Measurements from ENCODE around the gene EPHB1.

EPHB1 gene

DNA sequence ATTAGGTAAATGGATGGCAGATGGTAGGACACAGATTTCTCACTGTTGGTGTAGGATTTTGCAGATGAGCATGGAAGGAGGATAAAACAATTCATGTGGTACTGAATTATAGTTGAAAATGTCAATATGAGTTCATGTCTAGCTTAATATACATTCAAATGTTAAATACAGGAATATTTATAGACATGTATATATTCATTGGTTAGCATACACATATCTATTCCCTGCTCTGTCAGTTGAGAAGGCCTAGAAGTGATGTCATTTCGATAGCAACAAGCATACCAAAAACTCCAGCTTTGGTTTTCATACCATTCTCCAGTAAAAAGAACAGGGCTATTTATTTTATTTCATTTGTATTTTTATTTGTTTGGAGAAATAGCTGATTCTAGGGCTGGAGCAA, 497.1 kb downstream of the EPHB1 start:
- no peaks in the 10 kb centered on the region for H3K27me3 Mint-ChIP-seq (ENCODE audit: low read depth)
- no peak overlapping the region for H3K4me3 Mint-ChIP-seq
- DNase-seq (ENCODE audit: low spot score), result no peak
- no peak overlapping the region for H3K27ac Mint-ChIP-seq
- no peaks in the 10 kb centered on the region for H3K36me3 Mint-ChIP-seq (ENCODE audit: low read depth)
- no peaks in the 10 kb centered on the region for H3K9me3 Mint-ChIP-seq
- no peaks in the 10 kb centered on the region for H3K4me1 Mint-ChIP-seq (ENCODE audit: low read depth)

DNA sequence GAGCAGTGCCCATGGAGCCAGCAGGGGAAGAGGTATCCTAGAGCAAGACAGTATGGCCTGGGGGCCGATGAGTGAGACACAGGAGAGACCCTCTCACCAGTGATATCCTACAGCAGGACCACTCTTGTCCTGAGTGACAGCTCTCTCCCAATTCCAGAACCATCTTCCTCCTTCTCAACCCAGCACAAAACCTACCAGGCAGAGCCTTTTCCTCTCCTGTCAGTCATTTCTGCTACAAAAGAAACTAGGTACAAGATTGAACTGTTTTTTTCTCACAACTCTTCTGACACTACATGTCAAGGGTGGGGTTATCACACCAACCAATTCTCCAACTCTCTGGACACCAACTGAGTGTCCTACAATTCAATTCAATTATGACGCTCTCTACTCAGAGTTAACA, 506.6 kb downstream of the EPHB1 start:
- H3K4me1 Mint-ChIP-seq (ENCODE audit: low read depth), result no peaks in the 10 kb centered on the region
- DNase-seq (ENCODE audit: low spot score), result no peak
- H3K4me3 Mint-ChIP-seq, result no peak overlapping the region
- H3K9me3 Mint-ChIP-seq, result no peaks in the 10 kb centered on the region
- no peaks in the 10 kb centered on the region for H3K27me3 Mint-ChIP-seq (ENCODE audit: low read depth)
- no peaks in the 10 kb centered on the region for H3K36me3 Mint-ChIP-seq (ENCODE audit: low read depth)
- no peak overlapping the region for H3K27ac Mint-ChIP-seq

DNA sequence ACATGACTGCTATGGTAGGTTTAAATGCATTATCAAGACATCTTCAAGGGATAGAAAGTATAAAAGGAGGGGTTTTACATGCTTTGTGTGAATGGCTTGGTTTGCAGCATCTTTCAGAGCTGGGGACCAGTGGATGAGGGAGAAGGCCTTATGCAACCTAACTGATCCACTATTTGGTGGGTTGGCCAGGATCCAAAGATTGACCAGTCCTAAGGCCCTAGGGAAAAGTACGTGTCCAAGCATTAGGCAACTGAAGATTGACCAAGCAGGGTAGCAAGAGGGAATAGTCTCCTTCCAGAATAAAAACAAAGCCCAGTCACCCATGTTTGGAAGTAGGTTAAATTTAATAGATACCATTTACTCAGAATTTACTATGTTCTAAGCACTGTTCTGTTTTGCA, 509.3 kb downstream of the EPHB1 start:
- Mint-ChIP-seq H3K9me3 (no peaks in the 10 kb centered on the region), H3K27ac (no peak overlapping the region), H3K36me3 (ENCODE audit: low read depth) (no peaks in the 10 kb centered on the region), H3K4me1 (ENCODE audit: low read depth) (no peaks in the 10 kb centered on the region), H3K27me3 (ENCODE audit: low read depth) (no peaks in the 10 kb centered on the region), H3K4me3 (no peak overlapping the region)
- no peak for DNase-seq (ENCODE audit: low spot score)

Data from T-helper 2 cell treated with Interferon-gamma antibody and Interleukin-4, amounts not matched to agents 5 μg/mL and 100 μg/mL, for 36 hours (primary cell).